Measurements from ENCODE around the gene PTPRO.

DNA sequence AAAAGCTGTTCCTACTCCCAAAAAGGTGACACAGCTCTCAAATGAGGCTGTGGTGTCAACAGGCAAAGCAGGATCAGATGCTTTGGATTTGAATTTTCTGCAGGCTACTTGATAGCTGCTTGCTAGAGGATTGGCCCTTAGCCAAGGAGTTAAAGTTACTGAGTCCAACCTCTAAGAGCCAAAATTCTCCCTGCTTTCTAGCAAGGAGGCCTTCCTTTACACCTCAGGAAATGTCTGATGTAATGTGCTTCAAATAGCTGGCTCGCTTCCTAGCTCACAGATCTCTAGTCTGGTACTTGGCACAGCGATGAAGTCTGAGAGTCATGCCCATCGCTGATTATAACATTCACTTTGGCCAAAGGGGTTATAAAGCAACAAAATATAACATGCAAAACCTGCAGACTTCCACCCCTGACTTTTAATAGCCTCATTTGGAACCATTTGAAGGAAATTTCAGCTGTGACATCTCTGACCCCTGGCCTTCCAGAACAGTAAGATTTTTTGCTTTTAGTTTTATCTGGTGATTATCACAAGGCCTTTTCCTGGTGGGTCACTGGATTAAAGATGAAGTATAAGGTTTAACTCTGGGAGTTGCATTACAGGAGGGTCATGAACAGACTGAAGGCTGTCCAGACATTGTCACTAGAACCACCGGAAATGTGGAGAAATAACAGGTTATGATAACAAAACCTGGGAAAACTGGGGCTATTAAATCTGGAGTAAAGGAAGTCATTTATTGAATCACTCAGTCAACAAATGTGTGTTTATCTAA, 277.1 kb downstream of the PTPRO start:
- TF ChIP-seq, protein P1, sequence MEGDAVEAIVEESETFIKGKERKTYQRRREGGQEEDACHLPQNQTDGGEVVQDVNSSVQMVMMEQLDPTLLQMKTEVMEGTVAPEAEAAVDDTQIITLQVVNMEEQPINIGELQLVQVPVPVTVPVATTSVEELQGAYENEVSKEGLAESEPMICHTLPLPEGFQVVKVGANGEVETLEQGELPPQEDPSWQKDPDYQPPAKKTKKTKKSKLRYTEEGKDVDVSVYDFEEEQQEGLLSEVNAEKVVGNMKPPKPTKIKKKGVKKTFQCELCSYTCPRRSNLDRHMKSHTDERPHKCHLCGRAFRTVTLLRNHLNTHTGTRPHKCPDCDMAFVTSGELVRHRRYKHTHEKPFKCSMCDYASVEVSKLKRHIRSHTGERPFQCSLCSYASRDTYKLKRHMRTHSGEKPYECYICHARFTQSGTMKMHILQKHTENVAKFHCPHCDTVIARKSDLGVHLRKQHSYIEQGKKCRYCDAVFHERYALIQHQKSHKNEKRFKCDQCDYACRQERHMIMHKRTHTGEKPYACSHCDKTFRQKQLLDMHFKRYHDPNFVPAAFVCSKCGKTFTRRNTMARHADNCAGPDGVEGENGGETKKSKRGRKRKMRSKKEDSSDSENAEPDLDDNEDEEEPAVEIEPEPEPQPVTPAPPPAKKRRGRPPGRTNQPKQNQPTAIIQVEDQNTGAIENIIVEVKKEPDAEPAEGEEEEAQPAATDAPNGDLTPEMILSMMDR (IDR thresholded peaks at IDR 0.05), result no peak
- TF ChIP-seq POLR2A (IDR thresholded peaks at IDR 0.05), result no peak

Data from body of pancreas (tissue), 4 donors.